Bronchial epithelial cell (primary cell): ENCODE results near the gene TMEM117. TPM values are rescaled to one million over a fixed set of nuclear protein-coding genes. Genes with fewer than 3 reads are reported as not detected.
"Not testable (repeated sequence)": the region's sequence is repeated elsewhere in the genome, so short reads cannot be mapped to it uniquely, and the experiment has no call there.

Experiments
- DNase-seq: peaks from one replicate; pipeline ENCODE4 v3.0.0-alpha.2; 2010; ENCODE audit warnings: low read depth
- FAIRE-seq: peaks from 2 replicates; lab custom pipeline; 2011; peaks lifted over from hg19 to GRCh38; lab: Jason Lieb, UNC
- H3K27me3 ChIP-seq: 2 replicates; pipeline ENCODE4 v1.5.1; 2011; ENCODE audit warnings: low read length; ENCODE audit not compliant: control insufficient read depth, insufficient read depth
- H3K36me3 ChIP-seq: 2 replicates; pipeline ENCODE4 v1.5.1; 2011; ENCODE audit warnings: low read length; ENCODE audit not compliant: control insufficient read depth, insufficient read depth
- H3K4me3 ChIP-seq: 2 replicates; pipeline ENCODE4 v1.5.1; 2011; ENCODE audit warnings: mild to moderate bottlenecking, low read depth, low read length, control low read depth
- CTCF ChIP-seq: IDR thresholded peaks from 2 replicates; pipeline ENCODE4 v1.5.1; 2011; ENCODE audit warnings: mild to moderate bottlenecking, moderate library complexity, low read length, control low read depth, inconsistent platforms; ENCODE audit not compliant: insufficient read depth, severe bottlenecking
- total RNA-seq: library from RNA; depleted of rRNA; stranded (reverse); fragments of >200 nt; gene quantifications from 2 replicates; pipeline ENCODE4 v1.2.1, GENCODE V29; 2014

The TMEM117 gene
- total RNA-seq, 1 donor from 2014 or later, result 6.6 TPM

GRCh38 chr12:43869184-43869583, 33.3 kb downstream of the TMEM117 start:
- DNase-seq (no peak), FAIRE-seq (no peak)
- Histone ChIP-seq H3K36me3 (no peaks in the 10 kb centered on the region), H3K4me3 (no peak overlapping the region), H3K27me3 (no peaks in the 10 kb centered on the region)
- TF ChIP-seq CTCF, result no peak

GRCh38 chr12:43869765-43870164, 33.9 kb downstream of the TMEM117 start:
- not testable (repeated sequence) for H3K4me3 ChIP-seq, DNase-seq, H3K27me3 ChIP-seq, FAIRE-seq, H3K36me3 ChIP-seq

GRCh38 chr12:43871258-43871657, 35.4 kb downstream of the TMEM117 start:
- not testable (repeated sequence) for H3K36me3 ChIP-seq, FAIRE-seq, DNase-seq, H3K4me3 ChIP-seq, H3K27me3 ChIP-seq

- Histone ChIP-seq H3K36me3 (no peaks in the 10 kb centered on the region), H3K4me3 (no peak overlapping the region), H3K27me3 (no peaks in the 10 kb centered on the region)
- DNase-seq (no peak), FAIRE-seq (no peak)
- TF ChIP-seq CTCF, result no peak
Observed at GRCh38 chr12:43872396-43872795, 36.5 kb downstream of the TMEM117 start.

- no peak overlapping the region for H3K4me3 ChIP-seq
- no peaks in the 10 kb centered on the region for H3K27me3 ChIP-seq
- TF ChIP-seq CTCF, result no peak
- H3K36me3 ChIP-seq, result no peaks in the 10 kb centered on the region
- FAIRE-seq, result no peak
- DNase-seq, result no peak
Observed at GRCh38 chr12:43878050-43878449, 42.2 kb downstream of the TMEM117 start.

GRCh38 chr12:43880547-43880946, 44.7 kb downstream of the TMEM117 start:
- DNase-seq (no peak), FAIRE-seq (no peak)
- Histone ChIP-seq H3K4me3 (no peak overlapping the region), H3K36me3 (no peaks in the 10 kb centered on the region), H3K27me3 (no peaks in the 10 kb centered on the region)
- no peak for TF ChIP-seq CTCF

- FAIRE-seq (no peak), DNase-seq (peak; percentile 59)
Observed at GRCh38 chr12:43882578-43883178, 46.8 kb downstream of the TMEM117 start.

More at GRCh38 chr12:43882578-43883178, 46.8 kb downstream of the TMEM117 start:
- TF ChIP-seq CTCF, result peak; percentile 69
- no peaks in the 10 kb centered on the region for H3K27me3 ChIP-seq
- H3K4me3 ChIP-seq, result no peak overlapping the region
- no peaks in the 10 kb centered on the region for H3K36me3 ChIP-seq
